ENCODE measurements around the gene PARD3. TPM values are rescaled to one million over a fixed set of nuclear protein-coding genes. Genes with fewer than 3 reads are reported as not detected.

The PARD3 gene
- total RNA-seq, 1 donor from 2014 or later: 76.4 TPM

DNA sequence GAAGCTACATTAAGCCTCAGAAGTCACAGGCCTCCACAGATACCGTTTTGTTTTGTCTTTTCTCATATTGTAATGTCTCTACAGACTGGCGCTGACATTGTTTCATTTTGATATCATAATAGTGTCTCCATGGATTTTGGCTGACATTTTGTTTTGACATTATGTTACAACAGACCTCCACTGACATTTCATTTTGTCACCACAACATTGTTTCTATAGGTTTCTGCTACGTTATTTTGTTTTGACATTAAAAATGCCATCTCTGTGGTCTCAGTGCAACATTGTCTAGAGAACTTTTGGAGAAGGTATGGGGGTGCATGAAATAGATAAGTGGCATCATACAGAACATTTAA, 666.8 kb downstream of the PARD3 start:
- TF ChIP-seq, protein P1, sequence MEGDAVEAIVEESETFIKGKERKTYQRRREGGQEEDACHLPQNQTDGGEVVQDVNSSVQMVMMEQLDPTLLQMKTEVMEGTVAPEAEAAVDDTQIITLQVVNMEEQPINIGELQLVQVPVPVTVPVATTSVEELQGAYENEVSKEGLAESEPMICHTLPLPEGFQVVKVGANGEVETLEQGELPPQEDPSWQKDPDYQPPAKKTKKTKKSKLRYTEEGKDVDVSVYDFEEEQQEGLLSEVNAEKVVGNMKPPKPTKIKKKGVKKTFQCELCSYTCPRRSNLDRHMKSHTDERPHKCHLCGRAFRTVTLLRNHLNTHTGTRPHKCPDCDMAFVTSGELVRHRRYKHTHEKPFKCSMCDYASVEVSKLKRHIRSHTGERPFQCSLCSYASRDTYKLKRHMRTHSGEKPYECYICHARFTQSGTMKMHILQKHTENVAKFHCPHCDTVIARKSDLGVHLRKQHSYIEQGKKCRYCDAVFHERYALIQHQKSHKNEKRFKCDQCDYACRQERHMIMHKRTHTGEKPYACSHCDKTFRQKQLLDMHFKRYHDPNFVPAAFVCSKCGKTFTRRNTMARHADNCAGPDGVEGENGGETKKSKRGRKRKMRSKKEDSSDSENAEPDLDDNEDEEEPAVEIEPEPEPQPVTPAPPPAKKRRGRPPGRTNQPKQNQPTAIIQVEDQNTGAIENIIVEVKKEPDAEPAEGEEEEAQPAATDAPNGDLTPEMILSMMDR (IDR thresholded peaks at IDR 0.05; ENCODE audit: insufficient read depth, low read length, poor library complexity, severe bottlenecking): no peak
- Histone ChIP-seq H3K36me3 (ENCODE audit: control insufficient read depth, insufficient read depth, low read length) (no peaks in the 10 kb centered on the region), H3K27me3 (ENCODE audit: control insufficient read depth, insufficient read depth, low read length) (no peaks in the 10 kb centered on the region), H3K4me3 (ENCODE audit: low read depth, low read length) (no peak overlapping the region)
- no peak for DNase-seq (ENCODE audit: low read depth)

DNA sequence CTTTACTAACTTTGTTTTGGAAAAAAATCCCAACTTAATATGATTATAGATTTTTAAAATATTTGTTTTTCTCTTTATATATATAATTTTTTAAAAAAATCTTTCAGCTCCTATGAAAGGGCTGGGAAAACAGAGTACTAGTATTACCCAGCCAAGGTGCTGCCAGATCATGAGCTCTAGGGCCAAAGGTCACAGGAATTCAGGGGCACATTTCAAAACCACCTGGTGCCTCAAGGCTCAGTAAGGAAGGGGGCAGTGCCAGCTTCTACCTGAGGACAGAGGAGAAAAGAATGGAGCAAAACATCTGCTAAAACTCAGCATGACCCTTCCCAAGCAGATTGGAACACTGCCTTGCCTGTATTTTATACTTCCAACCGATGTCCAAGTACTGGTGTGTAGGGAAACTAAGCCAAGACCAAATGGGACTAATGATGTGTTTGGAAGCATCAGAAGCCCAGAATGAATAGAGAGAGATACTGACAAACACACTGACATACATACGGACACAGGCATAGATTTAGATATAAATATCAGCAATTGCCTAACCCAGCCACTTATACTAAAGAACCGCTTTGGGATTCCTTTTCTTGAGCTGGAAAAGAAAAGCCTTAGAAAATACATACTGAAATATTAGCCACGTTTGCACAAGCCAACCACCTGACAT, 667.3 kb downstream of the PARD3 start:
- Histone ChIP-seq H3K36me3 (ENCODE audit: control insufficient read depth, insufficient read depth, low read length) (no peaks in the 10 kb centered on the region), H3K27me3 (ENCODE audit: control insufficient read depth, insufficient read depth, low read length) (no peaks in the 10 kb centered on the region), H3K4me3 (ENCODE audit: low read depth, low read length) (no peak overlapping the region)
- TF ChIP-seq, protein P1 (IDR thresholded peaks at IDR 0.05; ENCODE audit: insufficient read depth, low read length, poor library complexity, severe bottlenecking): no peak
- no peak for DNase-seq (ENCODE audit: low read depth)

DNA sequence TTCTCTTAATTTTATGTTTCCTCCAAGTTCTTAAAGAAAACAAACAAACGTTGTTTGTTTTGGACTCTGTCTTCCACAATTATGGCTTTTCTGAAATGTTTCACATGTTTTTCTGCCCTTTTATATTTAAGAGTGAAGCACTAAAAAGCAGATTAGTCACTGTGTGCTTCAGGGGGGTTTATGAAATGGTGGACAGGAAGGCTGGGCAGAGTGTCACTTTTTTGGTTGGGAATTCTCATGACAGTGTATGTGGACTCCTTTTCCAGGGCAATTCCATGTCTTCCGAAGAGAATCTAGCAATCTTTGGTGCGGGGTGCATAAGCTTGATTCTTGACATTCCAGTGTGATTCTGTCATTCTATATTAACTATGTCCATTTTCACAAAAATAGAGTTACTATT, 669.4 kb downstream of the PARD3 start:
- Histone ChIP-seq H3K4me3 (ENCODE audit: low read depth, low read length) (no peak overlapping the region), H3K27me3 (ENCODE audit: control insufficient read depth, insufficient read depth, low read length) (no peaks in the 10 kb centered on the region), H3K36me3 (ENCODE audit: control insufficient read depth, insufficient read depth, low read length) (no peaks in the 10 kb centered on the region)
- DNase-seq (ENCODE audit: low read depth): no peak
- TF ChIP-seq, protein P1 (IDR thresholded peaks at IDR 0.05; ENCODE audit: insufficient read depth, low read length, poor library complexity, severe bottlenecking): no peak

DNA sequence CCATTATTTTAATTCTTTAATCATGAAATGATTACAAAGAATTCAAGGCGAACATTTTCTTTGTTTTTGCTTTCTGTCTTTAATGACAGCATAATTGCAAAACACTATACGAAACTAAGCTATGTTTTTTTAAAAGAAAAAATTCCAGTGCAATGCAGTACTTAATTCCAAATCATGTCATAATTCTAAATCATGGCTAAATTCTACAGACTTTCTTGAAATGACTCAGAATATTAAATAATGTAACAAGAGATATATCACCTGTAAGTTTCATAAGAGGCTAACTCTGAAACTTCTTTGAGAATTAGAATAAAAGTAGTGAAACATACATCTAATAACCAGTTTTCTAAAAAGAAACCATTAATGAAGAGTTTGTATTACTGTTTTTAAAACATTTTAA, 671.6 kb downstream of the PARD3 start:
- Histone ChIP-seq H3K27me3 (ENCODE audit: control insufficient read depth, insufficient read depth, low read length) (no peaks in the 10 kb centered on the region), H3K4me3 (ENCODE audit: low read depth, low read length) (no peak overlapping the region), H3K36me3 (ENCODE audit: control insufficient read depth, insufficient read depth, low read length) (no peaks in the 10 kb centered on the region)
- no peak for DNase-seq (ENCODE audit: low read depth)
- TF ChIP-seq, protein P1 (IDR thresholded peaks at IDR 0.05; ENCODE audit: insufficient read depth, low read length, poor library complexity, severe bottlenecking): no peak

DNA sequence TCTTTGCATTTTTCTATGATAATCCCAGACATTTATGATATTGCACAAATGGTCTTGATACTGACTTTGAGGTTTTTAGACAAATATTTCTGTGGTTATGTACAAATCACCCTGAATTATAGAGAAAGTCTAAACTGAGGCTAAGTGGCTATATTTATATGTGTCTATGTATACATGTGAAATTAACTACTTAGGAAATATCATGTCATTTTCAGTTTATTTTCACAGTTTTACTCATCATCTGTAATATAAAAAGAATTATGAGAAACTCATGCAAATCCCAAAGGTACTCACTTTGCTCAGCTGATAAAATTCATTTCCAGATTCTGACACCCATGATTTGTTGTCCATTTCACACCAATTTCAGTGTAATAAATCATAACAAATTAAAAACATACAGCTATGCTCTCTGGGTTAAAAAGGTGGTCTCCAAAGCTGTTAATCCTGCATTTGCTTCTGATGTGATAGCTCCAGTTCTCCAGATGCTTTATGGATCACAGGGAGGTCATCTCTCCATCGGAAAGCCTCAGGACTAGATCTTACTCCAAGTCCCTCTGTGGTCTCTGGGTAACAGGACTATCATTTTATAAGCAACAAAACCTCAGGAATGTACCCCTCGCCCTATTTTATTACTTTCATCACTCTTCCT, 673.9 kb downstream of the PARD3 start:
- TF ChIP-seq, protein P1 (IDR thresholded peaks at IDR 0.05; ENCODE audit: insufficient read depth, low read length, poor library complexity, severe bottlenecking): no peak

DNA sequence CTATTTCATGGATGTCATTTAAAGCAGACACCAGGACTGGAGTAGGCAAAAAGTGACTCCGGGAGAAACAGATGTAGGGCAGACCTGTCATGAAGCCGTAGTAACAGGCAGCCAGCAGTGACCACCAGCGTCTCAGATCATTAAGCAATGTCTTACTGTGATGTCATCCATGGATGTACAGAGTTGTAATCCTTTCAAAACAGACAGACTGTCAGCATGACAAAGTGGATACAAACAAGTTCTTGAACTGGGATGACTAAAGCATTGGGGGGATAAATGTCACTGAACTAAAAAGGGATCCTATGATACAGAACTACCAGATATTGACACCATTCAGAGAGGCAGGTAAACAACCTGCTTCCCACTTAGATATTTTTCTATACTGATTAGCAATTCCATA, 675.5 kb downstream of the PARD3 start:
- H3K4me3 ChIP-seq (ENCODE audit: low read depth, low read length): no peak overlapping the region
- peak; percentile 84 for DNase-seq (ENCODE audit: low read depth)
- H3K27me3 ChIP-seq (ENCODE audit: control insufficient read depth, insufficient read depth, low read length): no peaks in the 10 kb centered on the region
- no peaks in the 10 kb centered on the region for H3K36me3 ChIP-seq (ENCODE audit: control insufficient read depth, insufficient read depth, low read length)
- TF ChIP-seq, protein P1 (IDR thresholded peaks at IDR 0.05; ENCODE audit: insufficient read depth, low read length, poor library complexity, severe bottlenecking): no peak

More for the DNA sequence above, 673.9 kb downstream of the PARD3 start:
- DNase-seq (ENCODE audit: low read depth): no peak
- Histone ChIP-seq H3K36me3 (ENCODE audit: control insufficient read depth, insufficient read depth, low read length) (no peaks in the 10 kb centered on the region), H3K27me3 (ENCODE audit: control insufficient read depth, insufficient read depth, low read length) (no peaks in the 10 kb centered on the region), H3K4me3 (ENCODE audit: low read depth, low read length) (no peak overlapping the region)

All from kidney epithelial cell (primary cell).